AG04449 (cell line): ENCODE data around the gene TCF23.

Experiments
- CTCF ChIA-PET: fragments of 350-600 bp; formaldehyde crosslinking; extraction: SDS; loops from one replicate; lab custom pipeline; 2021; ENCODE audit warnings: antibody characterized with exemption; lab: Yijun Ruan, JAX
- POLR2A ChIA-PET: fragments of 400-600, 350-600 bp; formaldehyde crosslinking; extraction: SDS; loops from one replicate; lab custom pipeline; 2020; ENCODE audit warnings: antibody characterized with exemption, inconsistent platforms; lab: Yijun Ruan, JAX
- DNase-seq: peaks from one replicate; pipeline ENCODE4 v3.0.0-alpha.2; 2010; ENCODE audit warnings: low read depth, low spot score
- H3K4me3 ChIP-seq: 2 replicates; pipeline ENCODE4 v1.5.1; 2011; ENCODE audit warnings: low read depth, mild to moderate bottlenecking, control low read depth, low read length
- CTCF ChIP-seq: IDR thresholded peaks from one replicate; pipeline ENCODE4 v1.5.1; 2011; ENCODE audit warnings: mild to moderate bottlenecking, moderate library complexity, low read length, control low read depth, inconsistent platforms; ENCODE audit not compliant: insufficient read depth; ENCODE audit errors: missing control alignments

Gene TCF23

GRCh38 chr2:27133905-27134780 is 14.7 kb upstream of the TCF23 start, which contains the start of gene PREB:
Gene PREB (minus strand): TSS chr2:27134636. CDS start chr2:27134421, 215 bp downstream.
- peak within 1 kb of the TSS; percentile 84 for H3K4me3 ChIP-seq
- POLR2A ChIA-PET = interaction anchor here (0.6 to 2.1 kb wide), 3 partner anchors 9 to 78 kb away, joined by 3 to 8 read pairs (median 5); partner anchors contain the start of genes ABHD1, ATRAID and SLC5A6
- DNase-seq = peak; percentile 36
- TF ChIP-seq CTCF = peak; percentile 61
- CTCF ChIA-PET = interaction anchor here (0.6 to 4.2 kb wide), 24 partner anchors 9 to 172 kb away, joined by 3 to 51 read pairs (median 4); partner anchors contain the start of genes ABHD1, CAD and TRIM54

GRCh38 chr2:27134781-27135477 is 13.9 kb upstream of the TCF23 start:
- CTCF ChIA-PET = interaction anchor here (1.2 to 4.2 kb wide), 9 partner anchors 10 to 168 kb away, joined by 3 to 51 read pairs (median 7); partner anchors contain the start of genes ABHD1 and CAD

GRCh38 chr2:27135478-27135955 is 13.3 kb upstream of the TCF23 start:
- ChIA-PET CTCF (interaction anchor here (2.7 to 4.2 kb wide), 2 partner anchors 11 to 57 kb away, joined by 18 to 51 read pairs; partner anchors contain the start of gene ABHD1), POLR2A (no interaction called here)
- no peak for TF ChIP-seq CTCF
- DNase-seq = no peak
- no peak overlapping the region for H3K4me3 ChIP-seq

More at GRCh38 chr2:27134781-27135477, 13.9 kb upstream of the TCF23 start:
- DNase-seq = no peak
- POLR2A ChIA-PET = interaction anchor here (0.6 to 2.1 kb wide), 2 partner anchors 10 to 11 kb away, joined by 3 to 8 read pairs; partner anchors contain the start of gene ABHD1
- H3K4me3 ChIP-seq = no peak overlapping the region
- TF ChIP-seq CTCF = no peak

GRCh38 chr2:27136751-27137150 is 12.1 kb upstream of the TCF23 start:
- no peak for TF ChIP-seq CTCF
- CTCF ChIA-PET = interaction anchor here (0.7 kb wide), 1 partner anchor 58 kb away, joined by 3 read pairs; no protein-coding TSS in a partner anchor
- DNase-seq = no peak
- H3K4me3 ChIP-seq = no peak overlapping the region
- POLR2A ChIA-PET = interaction anchor here (0.6 kb wide), 1 partner anchor 64 kb away, joined by 3 read pairs; no protein-coding TSS in a partner anchor

- TF ChIP-seq CTCF = no peak
- no peak overlapping the region for H3K4me3 ChIP-seq
- ChIA-PET POLR2A (no interaction called here), CTCF (no interaction called here)
- no peak for DNase-seq
These were observed 11.4 kb upstream of the TCF23 start for GRCh38 chr2:27137322-27137935.
